WTC11 (cell line): Measurements from ENCODE around the gene SOX8. TPM values are rescaled to one million over a fixed set of nuclear protein-coding genes. Genes with fewer than 3 reads are reported as not detected.

ENCODE experiments used
- ATAC-seq: fragments of 200-7000 bp; cut with Tn5 transposase; 2 replicates; pipeline ENCODE4 v1.10.0; 2021; ENCODE audit warnings: mild to moderate bottlenecking, moderate library complexity
- Bru-seq: library from RNA; stranded (reverse); fragments of 400-500 nt; gene quantifications from one replicate; lab custom pipeline; 2021; lab: Mats Ljungman, UMichigan
- CTCF ChIA-PET: fragments of 300-600 bp; sonication (Branson Sonifier 250); formaldehyde crosslinking; loops from one replicate; lab custom pipeline; 2021; ENCODE audit warnings: antibody characterized with exemption; lab: Charles Lee
- POLR2A ChIA-PET: fragments of 350-600 bp; sonication (Branson Sonifier 250); formaldehyde crosslinking; loops from one replicate; lab custom pipeline; 2021; ENCODE audit warnings: antibody characterized with exemption; lab: Charles Lee
- DNase-seq: peaks from one replicate; pipeline ENCODE4 v3.0.0; 2021; ENCODE audit warnings: low spot score
- H3K27ac Mint-ChIP-seq: 2 replicates; pipeline ENCODE4 v1.8.0; 2021; ENCODE audit warnings: mixed read lengths
- H3K27me3 Mint-ChIP-seq: 2 replicates; pipeline ENCODE4 v1.8.0; 2021; ENCODE audit warnings: low read depth, mild to moderate bottlenecking, moderate library complexity, mixed read lengths
- H3K36me3 Mint-ChIP-seq: 2 replicates; pipeline ENCODE4 v1.8.0; 2021; ENCODE audit warnings: mixed read lengths
- H3K4me1 Mint-ChIP-seq: 2 replicates; pipeline ENCODE4 v1.8.0; 2022; ENCODE audit warnings: mixed read lengths
- H3K4me3 Mint-ChIP-seq: 2 replicates; pipeline ENCODE4 v1.8.0; 2021; ENCODE audit warnings: mild to moderate bottlenecking, moderate library complexity, mixed read lengths
- H3K9me3 Mint-ChIP-seq: 2 replicates; pipeline ENCODE4 v1.8.0; 2021; ENCODE audit warnings: mixed read lengths
- CREM ChIP-seq: sonication (generic); formaldehyde crosslinking; IDR thresholded peaks from 2 replicates; pipeline ENCODE4 v1.8.1; 2022; ENCODE audit warnings: mild to moderate bottlenecking, missing genetic modification reagents, moderate library complexity
- CTCF ChIP-seq: fragments of 200-600 bp; IDR thresholded peaks from 2 replicates; pipeline ENCODE4 v1.8.0; 2022; ENCODE audit warnings: antibody characterized with exemption
- GTF2I ChIP-seq: fragments of 250-450 bp; sonication (Bioruptor Pico); conservative IDR thresholded peaks from 2 replicates; pipeline ENCODE4 v1.4.0; 2021; ENCODE audit warnings: mild to moderate bottlenecking
- HMGA2 ChIP-seq: fragments of 250-450 bp; sonication (Bioruptor Pico); IDR thresholded peaks from 2 replicates; pipeline ENCODE4 v1.4.0; 2021; ENCODE audit warnings: mild to moderate bottlenecking, moderate library complexity
- HMGXB4 ChIP-seq: sonication (generic); formaldehyde crosslinking; IDR thresholded peaks from 2 replicates; pipeline ENCODE4 v1.8.1; 2023; ENCODE audit warnings: mild to moderate bottlenecking, moderate library complexity, missing genetic modification reagents
- IRF1 ChIP-seq: sonication (generic); formaldehyde crosslinking; IDR thresholded peaks from 2 replicates; pipeline ENCODE4 v1.8.0; 2023; ENCODE audit warnings: missing genetic modification reagents
- JUN ChIP-seq: sonication (generic); formaldehyde crosslinking; IDR thresholded peaks from 2 replicates; pipeline ENCODE4 v1.8.0; 2023; ENCODE audit warnings: mild to moderate bottlenecking, missing genetic modification reagents
- KAT7 ChIP-seq: sonication (generic); formaldehyde crosslinking; IDR thresholded peaks from 2 replicates; pipeline ENCODE4 v1.8.1; 2023; ENCODE audit warnings: missing genetic modification reagents, mild to moderate bottlenecking, borderline replicate concordance
- MAX ChIP-seq: sonication (generic); formaldehyde crosslinking; IDR thresholded peaks from 2 replicates; pipeline ENCODE4 v1.8.0; 2022; ENCODE audit warnings: mild to moderate bottlenecking, missing genetic modification reagents
- NR2C2 ChIP-seq: sonication (generic); formaldehyde crosslinking; IDR thresholded peaks from 2 replicates; pipeline ENCODE4 v1.8.0; 2022; ENCODE audit warnings: mild to moderate bottlenecking, missing genetic modification reagents
- RORB ChIP-seq: fragments of 250-450 bp; sonication (Bioruptor Pico); IDR thresholded peaks from 2 replicates; pipeline ENCODE4 v1.9.0; 2021; ENCODE audit warnings: mild to moderate bottlenecking
- ZBTB43 ChIP-seq: sonication (generic); formaldehyde crosslinking; IDR thresholded peaks from 2 replicates; pipeline ENCODE4 v1.8.1; 2023; ENCODE audit warnings: mild to moderate bottlenecking, missing genetic modification reagents
- ZMAT4 ChIP-seq: fragments of 250-450 bp; sonication (Bioruptor Pico); IDR thresholded peaks from 2 replicates; pipeline ENCODE4 v1.9.0; 2021; ENCODE audit warnings: mild to moderate bottlenecking
- ZNF121 ChIP-seq: sonication (generic); formaldehyde crosslinking; IDR thresholded peaks from 2 replicates; pipeline ENCODE4 v1.8.0; 2023; ENCODE audit warnings: missing genetic modification reagents
- ZNF219 ChIP-seq: sonication (generic); formaldehyde crosslinking; IDR thresholded peaks from 2 replicates; pipeline ENCODE4 v1.8.0; 2023; ENCODE audit warnings: missing genetic modification reagents, mild to moderate bottlenecking, borderline replicate concordance
- ZNF263 ChIP-seq: sonication (generic); formaldehyde crosslinking; IDR thresholded peaks from 2 replicates; pipeline ENCODE4 v1.8.1; 2022; ENCODE audit warnings: low read depth, mild to moderate bottlenecking, moderate library complexity, missing genetic modification reagents
- ZNF425 ChIP-seq: fragments of 250-450 bp; sonication (Bioruptor Pico); conservative IDR thresholded peaks from 2 replicates; pipeline ENCODE4 v1.9.0; 2021; ENCODE audit warnings: mild to moderate bottlenecking
- ZNF671 ChIP-seq: fragments of 250-450 bp; sonication (Bioruptor Pico); IDR thresholded peaks from 2 replicates; pipeline ENCODE4 v1.8.0; 2021; ENCODE audit warnings: mild to moderate bottlenecking
- long read RNA-seq, 3 experiments: library from RNA in 1 of 3; library from capped mRNA in 1 of 3; library from polyadenylated mRNA in 1 of 3; unstranded in 2 of 3; stranded (forward) in 1 of 3; transcript quantifications; one replicate each; pipeline ENCODE4 v2.0.0, GENCODE V29; 2021
- total RNA-seq: library from RNA; stranded (reverse); gene quantifications from 3 replicates; pipeline ENCODE4 v1.2.3, GENCODE V29; 2021

The SOX8 gene
- total RNA-seq (10.2 to 12.3 TPM (median 10.9 TPM) in 3 replicates), Bru-seq, nascent RNA (percentile 57 among the genes with signal in this experiment)
- long read RNA-seq, experiment 1, full-length matches to known transcripts: 68 of 79 reads
- long read RNA-seq, experiment 1, partial matches to known transcripts: 6 of 79 reads
- long read RNA-seq, experiment 1, other reads (novel, unspliced or antisense): 5 of 79 reads
- long read RNA-seq, experiment 2, transcript SOX8-201 (3 exons, 3,049 nt): major isoform, 6 of 12 reads
- long read RNA-seq, experiment 2, partial matches to known transcripts: 0 of 12 reads
- long read RNA-seq, experiment 2, other reads (novel, unspliced or antisense): 6 of 12 reads
- long read RNA-seq, experiment 3: 0 reads

GRCh38 chr16:981695-982144, at the start of gene SOX8:
Gene SOX8, plus strand, starts transcription at chr16:981770. Its CDS starts 153 bp downstream, at chr16:981923.
- DNase-seq (peak; percentile 60), ATAC-seq (peak; percentile 7)
- Mint-ChIP-seq H3K9me3 (no peaks in the 10 kb centered on the region), H3K4me3 (peak within 1 kb of the TSS; percentile 82), H3K4me1 (peaks cover 5% of the 10 kb centered on the region), H3K27me3 (peaks cover 29% of the 10 kb centered on the region)
- POLR2A ChIA-PET: interaction anchor here (0.6 to 2.8 kb wide), 6 partner anchors 10 to 398 kb away, joined by 3 to 9 read pairs (median 6); no protein-coding TSS in a partner anchor
- TF ChIP-seq ZNF425 (no peak), JUN (CRISPR knock-in tag) (no peak), ZNF263 (CRISPR knock-in tag) (0 out of 2 replicates have a peak, but pooled peaks have one; percentile 5), CREM (CRISPR knock-in tag) (no peak)
- TF ChIP-seq, all 79 proteins: peak for 1
- H3K27ac Mint-ChIP-seq: no peak within 1 kb of the TSS
- no peaks in the 10 kb centered on the region for H3K36me3 Mint-ChIP-seq
- CTCF ChIA-PET: interaction anchor here (0.6 to 4.9 kb wide), 9 partner anchors 11 to 698 kb away, joined by 3 to 27 read pairs (median 4); partner anchors contain the start of gene LMF1

- Mint-ChIP-seq H3K36me3 (no peaks in the 10 kb centered on the region), H3K27me3 (no peaks in the 10 kb centered on the region), H3K4me3 (no peak overlapping the region), H3K4me1 (peaks cover 8% of the 10 kb centered on the region), H3K9me3 (no peaks in the 10 kb centered on the region), H3K27ac (peak overlapping the region; percentile 67; the same call in 1 of the 2 replicates)
- ChIA-PET CTCF (no interaction called here), POLR2A (no interaction called here)
- no peak for DNase-seq
- no peak for TF ChIP-seq RORB (CRISPR knock-in tag)
- no peak for TF ChIP-seq CTCF
- no peak for TF ChIP-seq GTF2I
- no peak for TF ChIP-seq IRF1
- TF ChIP-seq ZNF121 (CRISPR knock-in tag): no peak
- TF ChIP-seq ZNF425: no peak
- TF ChIP-seq ZNF219: no peak
- TF ChIP-seq MAX (CRISPR knock-in tag): no peak
- no peak for TF ChIP-seq ZBTB43
- TF ChIP-seq HMGA2 (CRISPR knock-in tag): no peak
- TF ChIP-seq ZNF671: no peak
- no peak for TF ChIP-seq KAT7 (CRISPR knock-in tag)
- TF ChIP-seq NR2C2 (CRISPR knock-in tag): no peak
- no peak for TF ChIP-seq ZMAT4 (CRISPR knock-in tag)
- no peak for TF ChIP-seq HMGXB4 (CRISPR knock-in tag)
- ATAC-seq: no peak
These were observed 48.7 kb upstream of the SOX8 start for GRCh38 chr16:932831-933330.
